H7 (cell line): ENCODE results near the gene UBE2K. TPM values are rescaled to one million over a fixed set of nuclear protein-coding genes. Genes with fewer than 3 reads are reported as not detected.
"Not testable (repeated sequence)": the region's sequence is repeated elsewhere in the genome, so short reads cannot be mapped to it uniquely, and the experiment has no call there.

ENCODE experiments used
- DNase-seq: peaks from one replicate; pipeline ENCODE4 v3.0.0; 2012
- H3K27me3 ChIP-seq: 2 replicates; pipeline ENCODE4 v1.6.0; 2011; ENCODE audit warnings: mild to moderate bottlenecking, low read length; ENCODE audit not compliant: control insufficient read depth, insufficient read depth
- H3K36me3 ChIP-seq: replicated peaks from 2 replicates; pipeline ENCODE4 v1.5.1; 2011; ENCODE audit warnings: low read length; ENCODE audit not compliant: control insufficient read depth, insufficient read depth
- H3K4me3 ChIP-seq: 2 replicates; pipeline ENCODE4 v1.5.1; 2011; ENCODE audit warnings: low read depth, mild to moderate bottlenecking, control low read depth, low read length, moderate library complexity; ENCODE audit not compliant: insufficient read depth
- total RNA-seq: library from RNA; depleted of rRNA; stranded (reverse); fragments of >200 nt; shearing (Covaris generic); gene quantifications from 2 replicates; pipeline ENCODE4 v1.2.3, GENCODE V29; 2014

Gene UBE2K
- total RNA-seq, 1 experiment from 2014 or later, result 26.4 TPM

DNA sequence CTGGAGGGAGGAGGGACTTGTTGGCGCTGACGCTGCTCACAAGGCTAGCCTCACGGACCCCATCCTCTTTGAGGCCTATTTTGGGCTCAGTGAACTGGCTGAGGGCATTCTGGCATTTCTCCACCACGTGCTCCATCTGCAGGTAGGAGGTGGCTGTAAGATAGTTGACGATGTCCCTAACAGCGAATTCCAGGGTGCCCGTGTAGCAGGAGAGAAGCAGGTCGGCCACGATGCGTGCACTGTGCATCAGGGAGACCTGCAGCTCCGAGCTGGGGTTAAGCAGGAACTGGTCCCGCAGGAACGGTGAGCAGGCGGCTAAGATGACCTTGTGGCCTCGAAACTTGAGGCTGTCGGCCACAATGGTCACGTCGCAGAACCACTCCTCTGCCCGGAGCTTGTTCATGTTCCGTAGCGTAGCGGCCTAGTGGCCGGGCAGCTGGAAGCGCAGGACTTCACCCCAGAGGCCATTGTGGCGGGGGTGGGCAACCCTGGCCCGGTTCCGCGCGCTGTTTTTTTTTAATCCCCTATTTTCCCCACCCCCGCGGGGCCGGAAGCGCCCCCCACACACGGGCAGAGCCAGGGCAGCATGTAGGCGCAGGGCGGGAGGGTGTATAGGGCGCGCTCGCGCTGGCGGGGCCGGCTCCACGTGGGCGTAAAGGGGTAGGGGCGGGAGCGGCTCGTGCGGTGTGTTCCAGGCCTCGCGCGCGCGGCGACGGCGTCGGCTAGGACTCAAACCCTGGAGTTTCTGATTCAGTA is 73.2 kb downstream of the UBE2K start:
- Histone ChIP-seq H3K27me3 (no peaks in the 10 kb centered on the region), H3K36me3 (peaks cover 2% of the 10 kb centered on the region), H3K4me3 (no peak overlapping the region)
- peak; percentile 48 for DNase-seq

DNA sequence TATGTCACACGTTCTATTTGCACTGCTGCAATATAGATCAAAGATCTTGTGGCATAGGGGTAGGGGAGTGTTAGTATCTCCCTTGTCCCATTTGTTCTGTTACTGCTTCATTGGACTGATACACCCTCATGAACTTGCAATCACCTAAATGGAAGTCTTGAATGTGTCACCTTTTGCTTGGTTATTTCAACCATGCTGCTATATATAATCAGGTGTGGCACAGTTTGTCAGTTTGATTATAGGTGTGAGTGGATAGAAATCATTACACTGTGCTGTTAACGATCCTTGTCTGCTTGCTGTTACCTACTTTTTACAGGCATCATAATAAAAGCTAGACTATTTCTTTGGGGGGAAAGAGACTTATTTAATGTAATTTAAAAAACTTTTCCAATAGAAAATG is 84.1 kb downstream of the UBE2K start:
- not testable (repeated sequence) for H3K36me3 ChIP-seq, DNase-seq, H3K4me3 ChIP-seq, H3K27me3 ChIP-seq

DNA sequence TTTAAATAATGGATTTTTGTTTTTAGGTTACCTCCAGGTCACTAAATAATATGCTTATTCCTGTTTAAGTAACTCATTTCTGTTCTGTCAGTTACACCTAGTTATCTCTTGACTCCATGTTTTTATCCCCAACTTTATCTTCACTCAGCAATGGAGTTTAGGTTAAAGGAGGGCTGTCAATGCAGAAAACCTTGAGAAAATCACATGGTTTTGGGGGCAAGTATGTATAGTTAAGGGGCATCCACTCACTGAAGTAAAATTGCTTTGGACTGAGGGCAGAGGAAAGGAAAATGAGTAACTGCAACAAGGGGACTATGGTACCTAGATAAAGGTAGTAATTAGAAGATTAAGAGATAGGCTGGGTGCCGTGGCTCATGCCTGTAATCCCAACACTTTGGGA is 87.1 kb downstream of the UBE2K start:
- Histone ChIP-seq H3K27me3 (no peaks in the 10 kb centered on the region), H3K4me3 (no peak overlapping the region), H3K36me3 (no peaks in the 10 kb centered on the region; the same call in 1 of the 2 replicates)
- no peak for DNase-seq

DNA sequence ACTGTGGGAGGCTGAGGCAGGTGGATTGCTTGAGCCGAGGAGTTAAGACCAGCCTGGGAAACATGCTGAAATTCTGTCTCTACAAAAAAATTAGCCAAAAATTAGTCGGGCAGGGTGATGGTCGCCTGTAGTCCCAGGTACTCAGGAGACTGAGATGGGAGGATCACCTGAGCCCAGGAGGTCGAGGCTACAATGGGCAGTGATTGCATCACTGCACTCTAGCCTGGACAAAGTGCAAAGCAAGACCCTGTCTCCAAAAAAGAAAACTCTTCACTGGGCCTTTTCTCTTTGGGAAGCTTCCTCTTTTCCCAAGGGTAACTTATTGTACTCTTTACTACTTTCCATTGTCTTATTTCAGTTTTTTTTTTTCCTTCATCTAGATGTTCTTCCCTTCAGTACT is 88.9 kb downstream of the UBE2K start:
- H3K36me3 ChIP-seq, result no peaks in the 10 kb centered on the region; the same call in 1 of the 2 replicates
- no peak for DNase-seq
- H3K27me3 ChIP-seq, result no peaks in the 10 kb centered on the region
- H3K4me3 ChIP-seq, result no peak overlapping the region

DNA sequence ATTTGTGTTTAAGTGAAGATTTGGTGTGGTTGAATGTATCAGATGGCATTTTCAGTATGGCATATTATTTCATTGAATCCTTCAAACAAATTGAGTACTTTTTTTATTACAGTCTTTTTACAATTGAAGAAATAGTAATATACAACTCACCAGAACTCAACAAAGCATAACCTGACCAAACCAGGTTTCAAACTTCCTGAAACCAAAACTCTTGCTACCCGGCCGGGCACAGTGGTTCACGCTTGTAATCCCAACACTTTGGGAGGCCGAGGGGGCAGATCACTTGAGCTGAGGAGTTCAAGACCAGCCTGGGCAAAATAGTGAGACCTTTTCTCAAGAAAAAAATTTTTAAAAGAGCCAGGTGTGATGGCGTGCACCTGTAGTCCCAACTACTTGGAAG is 94.2 kb downstream of the UBE2K start:
- Histone ChIP-seq H3K4me3 (no peak overlapping the region), H3K36me3 (no peaks in the 10 kb centered on the region), H3K27me3 (no peaks in the 10 kb centered on the region)
- no peak for DNase-seq

DNA sequence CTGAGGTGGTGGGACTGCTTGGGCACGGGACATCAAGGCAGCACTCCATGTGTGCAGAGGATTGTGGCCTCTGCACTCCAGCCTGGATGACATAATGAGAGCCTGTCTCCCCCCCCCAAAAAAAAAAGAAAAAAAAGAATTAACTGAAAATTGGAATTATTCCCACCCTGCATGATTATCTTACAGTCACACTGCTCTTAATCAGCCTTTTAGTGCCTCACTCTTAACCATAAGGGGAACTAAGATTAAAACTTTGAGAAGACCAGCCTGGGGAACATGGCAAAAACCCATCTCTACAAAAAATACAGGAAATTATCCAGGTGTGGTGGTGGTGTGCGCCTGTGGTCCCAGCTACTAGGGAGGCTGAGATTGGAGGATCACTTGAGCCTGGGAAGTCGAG is 94.6 kb downstream of the UBE2K start:
- H3K36me3 ChIP-seq, result no peaks in the 10 kb centered on the region
- no peaks in the 10 kb centered on the region for H3K27me3 ChIP-seq
- DNase-seq, result no peak
- no peak overlapping the region for H3K4me3 ChIP-seq

DNA sequence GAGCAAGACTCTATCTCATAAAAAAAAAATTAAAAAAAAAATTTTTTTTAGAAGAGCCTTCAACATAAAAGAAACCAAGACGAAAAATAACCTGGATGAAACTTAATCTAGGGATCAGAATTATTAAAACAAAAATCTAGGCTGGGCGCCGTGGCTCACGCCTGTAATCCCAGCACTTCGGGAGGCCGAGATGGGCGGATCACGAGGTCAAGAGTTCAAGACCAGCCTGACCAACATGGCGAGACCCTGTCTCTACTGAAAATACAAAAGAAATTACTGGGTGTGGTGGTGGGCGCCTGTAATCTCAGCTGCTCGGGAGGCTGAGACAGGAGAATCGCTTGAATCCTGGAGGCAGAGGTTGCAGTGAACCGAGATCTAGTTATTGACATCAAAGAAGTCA is 95.0 kb downstream of the UBE2K start:
- not testable (repeated sequence) for H3K4me3 ChIP-seq, H3K36me3 ChIP-seq, DNase-seq, H3K27me3 ChIP-seq

DNA sequence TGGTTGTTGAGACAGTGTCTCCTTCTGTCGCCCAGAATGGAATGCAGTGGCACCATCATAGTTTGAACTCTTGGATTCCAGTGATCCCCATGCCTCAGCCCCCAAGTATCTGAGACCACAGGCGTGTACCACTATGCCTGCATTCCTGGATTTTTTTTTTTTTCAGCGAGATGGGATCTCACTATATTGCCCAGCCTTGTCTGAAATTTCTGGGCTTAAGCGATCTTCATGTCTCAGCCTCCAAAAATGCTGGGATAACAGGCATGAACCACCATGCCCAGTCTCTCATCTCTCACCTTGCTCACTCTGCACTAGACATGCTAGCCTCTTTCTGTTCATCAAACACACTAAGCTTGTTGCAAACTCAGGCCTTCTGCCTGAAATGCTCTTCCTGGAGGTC is 104.1 kb downstream of the UBE2K start:
- DNase-seq, result no peak
- H3K4me3 ChIP-seq, result no peak overlapping the region
- no peaks in the 10 kb centered on the region for H3K27me3 ChIP-seq
- H3K36me3 ChIP-seq, result no peaks in the 10 kb centered on the region

DNA sequence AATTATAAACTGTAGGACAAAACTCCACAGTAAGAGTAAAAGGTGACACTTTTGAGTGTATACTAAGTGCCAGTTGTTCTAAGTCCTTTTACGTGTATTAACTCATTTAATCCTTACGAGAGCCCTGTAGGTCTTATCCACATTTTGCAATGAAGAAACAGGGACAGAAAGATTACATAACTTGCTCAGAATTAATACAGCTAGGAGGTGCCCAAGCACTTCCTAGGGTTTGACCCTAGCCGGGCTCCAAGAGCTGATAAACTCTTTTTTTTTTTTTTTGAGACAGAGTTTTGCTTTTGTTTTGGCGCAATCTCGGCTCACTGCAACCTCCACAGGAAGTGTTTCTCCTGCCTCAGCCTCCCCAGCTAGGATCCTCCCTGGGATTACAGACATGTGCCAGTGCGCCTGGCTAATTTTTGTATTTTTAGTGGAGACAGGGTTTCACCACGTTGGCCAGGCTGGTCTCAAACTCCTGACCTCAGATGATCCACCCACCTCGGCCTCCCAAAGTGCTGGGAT is 110.4 kb downstream of the UBE2K start:
- Histone ChIP-seq H3K27me3 (no peaks in the 10 kb centered on the region), H3K4me3 (no peak overlapping the region), H3K36me3 (no peaks in the 10 kb centered on the region)
- DNase-seq, result no peak

DNA sequence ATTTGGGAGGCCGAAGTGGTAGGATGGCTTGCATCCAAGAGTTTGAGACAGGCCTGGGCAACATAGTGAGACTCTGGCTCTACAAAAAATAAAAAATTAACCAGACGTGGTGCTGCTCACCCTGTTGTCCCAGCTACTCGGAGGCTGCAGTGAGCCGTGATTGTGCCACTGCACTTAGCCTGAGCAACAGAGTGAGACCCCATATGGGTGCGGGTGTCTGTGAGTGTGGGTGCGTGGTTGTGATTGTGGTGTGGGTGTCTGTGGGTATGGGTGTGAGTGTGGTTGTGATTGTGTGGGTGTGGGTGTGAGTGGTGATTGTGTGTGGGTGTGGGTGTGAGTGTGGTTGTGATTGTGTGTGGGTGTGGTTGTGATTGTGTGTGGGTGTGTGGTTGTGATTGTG is 114.6 kb downstream of the UBE2K start:
- no peak overlapping the region for H3K4me3 ChIP-seq
- H3K27me3 ChIP-seq, result no peaks in the 10 kb centered on the region
- DNase-seq, result no peak
- no peaks in the 10 kb centered on the region for H3K36me3 ChIP-seq

DNA sequence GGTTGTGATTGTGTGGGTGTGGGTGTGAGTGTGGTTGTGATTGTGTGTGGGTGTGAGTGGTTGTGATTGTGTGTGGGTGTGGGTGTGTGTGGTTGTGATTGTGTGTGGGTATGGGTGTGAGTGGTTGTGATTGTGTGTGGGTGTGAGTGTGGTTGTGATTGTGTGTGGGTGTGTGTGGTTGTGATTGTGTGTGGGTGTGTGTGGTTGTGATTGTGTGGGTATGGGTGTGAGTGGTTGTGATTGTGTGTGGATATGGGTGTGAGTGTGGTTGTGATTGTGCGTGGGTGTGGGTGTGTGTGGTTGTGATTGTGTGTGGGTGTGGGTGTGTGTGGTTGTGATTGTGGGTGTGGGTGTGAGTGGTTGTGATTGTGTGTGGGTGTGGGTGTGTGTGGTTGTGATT is 115.1 kb downstream of the UBE2K start:
- not testable (repeated sequence) for DNase-seq, H3K36me3 ChIP-seq, H3K4me3 ChIP-seq, H3K27me3 ChIP-seq

DNA sequence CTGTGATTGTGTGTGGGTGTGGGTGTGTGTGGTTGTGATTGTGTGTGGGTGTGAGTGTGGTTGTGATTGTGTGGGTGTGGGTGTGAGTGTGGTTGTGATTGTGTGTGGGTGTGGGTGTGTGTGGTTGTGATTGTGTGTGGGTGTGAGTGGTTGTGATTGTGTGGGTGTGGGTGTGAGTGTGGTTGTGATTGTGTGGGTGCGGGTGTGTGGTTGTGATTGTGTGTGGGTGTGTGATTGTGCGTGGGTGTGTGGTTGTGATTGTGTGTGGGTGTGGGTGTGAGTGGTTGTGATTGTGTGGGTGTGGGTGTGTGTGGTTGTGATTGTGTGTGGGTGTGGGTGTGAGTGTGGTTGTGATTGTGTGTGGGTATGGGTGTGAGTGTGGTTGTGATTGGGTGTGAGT is 115.8 kb downstream of the UBE2K start:
- H3K27me3 ChIP-seq, H3K4me3 ChIP-seq, DNase-seq, H3K36me3 ChIP-seq: not testable (repeated sequence)

DNA sequence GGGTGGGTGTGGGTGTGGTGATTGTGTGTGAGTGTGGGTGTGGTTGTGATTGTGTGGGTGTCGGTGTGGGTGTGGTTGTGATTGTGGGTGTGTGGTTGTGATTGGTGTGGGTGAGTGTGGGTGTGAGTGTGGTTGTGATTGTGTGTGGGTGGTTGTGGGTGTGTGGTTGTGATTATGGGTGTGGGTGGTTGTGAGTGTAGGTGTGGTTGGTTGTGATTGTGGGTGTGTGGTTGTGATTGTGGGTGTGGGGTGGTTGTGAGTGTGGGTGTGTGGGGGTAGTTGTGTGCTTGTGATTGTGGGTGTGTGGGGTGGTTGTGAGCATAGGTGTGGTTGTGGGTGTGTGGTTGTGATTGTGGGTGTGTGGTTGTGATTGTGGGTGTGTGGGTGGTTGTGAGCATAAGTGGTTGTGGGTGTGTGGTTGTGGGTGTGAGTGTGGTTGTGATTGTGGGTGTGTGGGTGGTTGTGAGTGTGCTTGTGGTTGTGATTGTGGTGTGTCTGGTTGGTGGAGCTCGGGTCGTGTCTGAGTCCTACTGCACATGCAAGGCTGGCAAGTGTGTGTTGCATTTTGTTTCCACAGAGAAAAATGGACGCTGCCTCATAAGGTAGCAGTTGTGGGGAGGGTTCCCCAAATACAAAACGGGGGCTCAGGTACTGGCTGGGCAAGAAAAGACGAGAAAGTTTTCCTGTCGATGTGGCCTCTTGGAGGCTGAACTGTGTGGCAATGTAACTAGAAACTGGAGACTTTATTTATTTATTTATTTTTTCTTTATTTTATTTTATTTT is 116.7 kb downstream of the UBE2K start:
- Histone ChIP-seq H3K27me3 (no peaks in the 10 kb centered on the region), H3K4me3 (no peak overlapping the region), H3K36me3 (no peaks in the 10 kb centered on the region)
- DNase-seq, result no peak

DNA sequence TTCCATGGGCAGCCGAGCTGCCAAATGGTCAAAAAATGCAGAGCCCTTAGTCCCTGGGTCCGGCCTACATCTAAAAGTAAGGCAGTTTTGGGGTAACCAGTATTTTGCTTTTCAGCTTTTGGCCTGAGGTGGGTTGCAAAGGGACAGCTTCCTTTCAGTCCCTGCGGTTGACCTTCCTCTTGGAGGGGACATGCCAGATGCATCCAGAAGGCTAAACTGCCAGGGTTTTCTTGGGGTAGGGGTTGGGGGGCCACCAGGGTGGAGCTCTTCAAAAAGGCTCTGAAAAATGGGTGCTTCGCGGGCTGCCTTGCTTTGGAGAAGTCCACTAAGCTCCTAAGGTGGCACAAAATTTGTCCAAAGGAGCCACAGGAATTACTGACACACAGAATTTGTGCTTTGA is 120.7 kb downstream of the UBE2K start:
- no peak for DNase-seq
- H3K4me3 ChIP-seq, result no peak overlapping the region
- H3K36me3 ChIP-seq, result no peaks in the 10 kb centered on the region
- H3K27me3 ChIP-seq, result no peaks in the 10 kb centered on the region

DNA sequence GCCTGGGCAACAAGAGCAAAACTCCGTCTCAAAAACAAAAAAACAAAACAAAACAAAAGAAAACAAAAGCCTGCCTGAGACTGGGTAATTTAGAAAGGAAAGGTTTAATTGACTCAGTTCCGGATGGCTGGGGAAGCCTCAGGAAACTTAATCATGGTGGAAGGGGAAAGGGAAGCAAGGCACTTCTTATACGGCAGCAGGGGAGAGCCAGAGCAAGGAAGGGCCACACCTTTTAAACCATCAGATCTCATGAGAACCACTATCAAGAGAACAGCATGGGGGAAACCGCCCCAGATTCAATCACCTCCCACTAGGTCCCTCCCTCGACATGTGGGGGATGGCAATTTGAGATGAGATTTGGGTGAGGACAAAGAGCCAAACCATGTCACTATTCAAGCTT is 122.2 kb downstream of the UBE2K start:
- DNase-seq, result no peak
- Histone ChIP-seq H3K27me3 (no peaks in the 10 kb centered on the region), H3K36me3 (peaks cover 2% of the 10 kb centered on the region; the same call in 1 of the 2 replicates), H3K4me3 (no peak overlapping the region)
